Measurements from ENCODE around the gene SMC1A.

Gene SMC1A

DNA sequence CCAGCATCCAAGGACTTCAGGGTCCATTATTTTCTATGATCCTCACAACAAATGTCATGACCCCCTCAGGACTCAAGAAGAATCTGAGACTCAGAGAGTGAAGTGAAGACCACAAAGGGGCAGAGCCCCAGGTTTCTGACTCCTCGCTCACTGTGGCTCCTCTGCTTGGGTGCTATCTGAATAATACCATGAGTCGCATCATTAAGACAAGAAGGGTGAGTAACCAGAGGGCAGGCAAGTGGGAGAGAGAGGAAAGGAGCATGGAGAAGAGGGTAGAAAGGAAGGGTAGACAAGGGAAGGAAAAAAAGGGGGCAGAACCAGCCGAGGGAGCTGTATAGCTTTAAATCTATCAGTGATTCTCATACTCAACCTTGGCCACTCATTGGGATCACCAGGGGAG lies 27.2 kb upstream of the SMC1A start:
- DNase-seq: no peak
- Histone ChIP-seq H3K36me3 (replicated peaks) (no peaks in the 10 kb centered on the region), H3K27me3 (replicated peaks) (no peaks in the 10 kb centered on the region), H3K4me3 (ENCODE audit: low read depth, low read length) (no peak overlapping the region), H3K27ac (no peak overlapping the region)
- TF ChIP-seq CTCF (IDR thresholded peaks at IDR 0.05; ENCODE audit: low read depth, low read length, missing control alignments): no peak
- in situ Hi-C loops (cut with HindIII; ENCODE audit: low pct_ligation_motif_present, low sequenced_read_pairs): no loop called here

DNA sequence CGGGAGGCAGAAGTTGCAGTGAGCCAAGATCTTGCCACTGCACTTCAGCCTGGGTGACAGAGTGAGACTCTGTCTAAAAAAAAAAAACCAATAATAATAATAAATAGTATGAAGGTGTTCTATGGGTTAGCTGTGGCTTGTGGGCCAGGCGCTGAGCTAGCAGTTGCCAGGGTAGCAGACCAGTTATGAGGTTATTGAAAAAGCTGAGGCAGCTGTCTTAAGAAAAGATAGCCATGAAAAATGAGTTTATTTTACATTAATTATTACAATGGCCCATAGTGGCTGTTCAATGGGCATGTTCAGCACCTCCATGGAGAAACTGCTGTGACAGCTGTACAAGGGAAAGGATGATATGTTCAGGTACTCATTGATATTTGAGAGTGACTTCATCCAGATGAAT lies 25.0 kb upstream of the SMC1A start:
- in situ Hi-C loops (cut with HindIII; ENCODE audit: low pct_ligation_motif_present, low sequenced_read_pairs): no loop called here
- no peaks in the 10 kb centered on the region for H3K27me3 ChIP-seq (replicated peaks)

GRCh38 chrX:53445977-53446376 lies 23.5 kb upstream of the SMC1A start:
- peak; percentile 80 for TF ChIP-seq CTCF (IDR thresholded peaks at IDR 0.05; ENCODE audit: low read depth, low read length, missing control alignments)
- in situ Hi-C loops (cut with HindIII; ENCODE audit: low pct_ligation_motif_present, low sequenced_read_pairs): no loop called here
- H3K27me3 ChIP-seq (replicated peaks): no peaks in the 10 kb centered on the region
- no peaks in the 10 kb centered on the region for H3K36me3 ChIP-seq (replicated peaks)
- peak; percentile 38 for DNase-seq
- no peak overlapping the region for H3K27ac ChIP-seq
- no peak overlapping the region for H3K4me3 ChIP-seq (ENCODE audit: low read depth, low read length)

More for the DNA sequence above, 25.0 kb upstream of the SMC1A start:
- TF ChIP-seq CTCF (IDR thresholded peaks at IDR 0.05; ENCODE audit: low read depth, low read length, missing control alignments): no peak
- no peak overlapping the region for H3K4me3 ChIP-seq (ENCODE audit: low read depth, low read length)
- H3K27ac ChIP-seq: no peak overlapping the region
- H3K36me3 ChIP-seq (replicated peaks): no peaks in the 10 kb centered on the region
- no peak for DNase-seq

GRCh38 chrX:53442322-53442631 lies 19.8 kb upstream of the SMC1A start:
- H3K36me3 ChIP-seq (replicated peaks): no peaks in the 10 kb centered on the region
- DNase-seq: no peak
- H3K27me3 ChIP-seq (replicated peaks): no peaks in the 10 kb centered on the region
- in situ Hi-C loops (cut with HindIII; ENCODE audit: low pct_ligation_motif_present, low sequenced_read_pairs): no loop called here
- H3K27ac ChIP-seq: no peak overlapping the region
- no peak for TF ChIP-seq CTCF (IDR thresholded peaks at IDR 0.05; ENCODE audit: low read depth, low read length, missing control alignments)
- no peak overlapping the region for H3K4me3 ChIP-seq (ENCODE audit: low read depth, low read length)

DNA sequence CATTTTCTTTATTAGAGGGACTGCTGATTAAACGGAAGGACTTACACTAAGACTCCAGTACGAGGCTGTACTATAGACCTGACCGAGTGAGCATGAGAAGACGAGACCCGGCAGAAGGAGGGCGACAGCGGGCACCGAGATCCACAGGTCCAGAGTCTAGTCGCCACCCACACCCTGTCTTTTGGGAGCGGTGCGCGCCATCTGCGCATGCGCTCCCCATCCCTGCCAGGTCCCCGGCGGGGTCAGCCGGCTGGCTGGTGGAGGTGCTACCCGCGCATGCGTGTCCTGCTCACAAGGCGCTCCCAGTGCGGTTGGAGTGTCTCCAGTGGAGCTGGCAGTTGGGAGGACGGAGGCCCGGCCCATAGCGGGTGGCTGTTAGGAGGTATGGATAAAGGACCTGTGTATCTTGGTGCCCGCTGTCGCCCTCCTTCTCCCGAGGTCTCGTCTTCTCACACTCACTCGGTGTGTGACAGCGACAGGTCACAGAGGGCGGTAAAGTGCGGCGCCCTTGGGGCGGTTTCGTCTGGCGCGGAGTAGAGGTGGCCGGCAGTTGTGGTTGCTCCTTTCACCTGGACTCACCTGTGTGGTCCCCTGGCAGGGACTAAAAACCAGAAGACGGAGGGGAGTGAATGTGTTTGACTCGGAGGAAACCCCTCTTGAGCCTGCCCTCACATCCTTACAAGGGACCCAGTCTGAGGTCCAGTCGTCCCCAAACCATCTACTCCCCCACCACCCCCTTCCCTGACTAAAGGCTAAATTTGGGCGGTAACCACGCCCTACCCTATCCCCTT lies 19.3 kb upstream of the SMC1A start:
- no peaks in the 10 kb centered on the region for H3K27me3 ChIP-seq (replicated peaks)
- H3K27ac ChIP-seq: no peak overlapping the region
- in situ Hi-C loops (cut with HindIII; ENCODE audit: low pct_ligation_motif_present, low sequenced_read_pairs): no loop called here

More for the DNA sequence above, 19.3 kb upstream of the SMC1A start:
- Histone ChIP-seq H3K4me3 (ENCODE audit: low read depth, low read length) (peak overlapping the region; percentile 53), H3K36me3 (replicated peaks) (no peaks in the 10 kb centered on the region)
- peak; percentile 37 for DNase-seq
- no peak for TF ChIP-seq CTCF (IDR thresholded peaks at IDR 0.05; ENCODE audit: low read depth, low read length, missing control alignments)
